HepG2 (cell line): ENCODE measurements around the gene SLC29A1. TPM values are rescaled to one million over a fixed set of nuclear protein-coding genes. Genes with fewer than 3 reads are reported as not detected.
A peak's percentile ranks its signal among the peaks of the same experiment; 100 is the strongest.

Experiments used
- AGO2 ChIP-seq: fragments of 200-400 bp; formaldehyde crosslinking; optimal IDR thresholded peaks from 2 replicates; pipeline ENCODE3; 2017; ENCODE audit warnings: mild to moderate bottlenecking, low read depth, low read length, moderate library complexity
- ATRX ChIP-seq: sonication (generic); formaldehyde crosslinking; IDR thresholded peaks from 2 replicates; pipeline ENCODE4 v1.4.0; 2020; ENCODE audit warnings: missing genetic modification reagents, borderline replicate concordance
- JUN ChIP-seq: sonication (generic); formaldehyde crosslinking; IDR thresholded peaks from 2 replicates; pipeline ENCODE4 v1.4.0; 2020; ENCODE audit warnings: mild to moderate bottlenecking, missing genetic modification reagents
- KDM2A ChIP-seq: sonication (generic); formaldehyde crosslinking; IDR thresholded peaks from 2 replicates; pipeline ENCODE4 v1.4.0; 2020; ENCODE audit warnings: low read depth, missing genetic modification reagents, borderline replicate concordance
- MIXL1 ChIP-seq: IDR thresholded peaks from 2 replicates; pipeline ENCODE4 v1.6.1; 2016
- NFIC ChIP-seq: IDR thresholded peaks from 2 replicates; pipeline ENCODE4 v1.6.1; 2012; ENCODE audit warnings: mild to moderate bottlenecking, low read length, inconsistent platforms
- POLR2AphosphoS2 ChIP-seq: IDR thresholded peaks from 2 replicates; pipeline ENCODE4 v1.6.1; 2011; ENCODE audit warnings: low read depth, low read length, improper control_type of control experiment
- SMAD1 ChIP-seq: sonication (generic); formaldehyde crosslinking; IDR thresholded peaks from 2 replicates; pipeline ENCODE4 v1.4.0; 2020; ENCODE audit warnings: missing genetic modification reagents, low read depth, mild to moderate bottlenecking, borderline replicate concordance
- TBX2 ChIP-seq: sonication (generic); formaldehyde crosslinking; IDR thresholded peaks from 2 replicates; pipeline ENCODE4 v1.5.0; 2020; ENCODE audit warnings: missing genetic modification reagents, mild to moderate bottlenecking, borderline replicate concordance
- THYN1 ChIP-seq: sonication (generic); formaldehyde crosslinking; IDR thresholded peaks from 2 replicates; pipeline ENCODE4 v1.8.1; 2023; ENCODE audit warnings: low read depth, mild to moderate bottlenecking, moderate library complexity, missing genetic modification reagents, borderline replicate concordance
- ZBTB3 ChIP-seq: sonication (generic); formaldehyde crosslinking; IDR thresholded peaks from 2 replicates; pipeline ENCODE4 v1.4.0; 2020; ENCODE audit warnings: low read depth, mild to moderate bottlenecking, moderate library complexity, missing genetic modification reagents, borderline replicate concordance
- ZFP82 ChIP-seq: sonication (generic); formaldehyde crosslinking; IDR thresholded peaks from 2 replicates; pipeline ENCODE4 v1.5.1; 2020; ENCODE audit warnings: mild to moderate bottlenecking, missing genetic modification reagents, borderline replicate concordance
- ZMAT3 ChIP-seq: sonication (generic); formaldehyde crosslinking; conservative IDR thresholded peaks from 2 replicates; pipeline ENCODE4 v1.7.0; 2021; ENCODE audit warnings: missing genetic modification reagents
- ZNF329 ChIP-seq: sonication (generic); formaldehyde crosslinking; IDR thresholded peaks from 2 replicates; pipeline ENCODE4 v1.9.0; 2021; ENCODE audit warnings: low read depth, mild to moderate bottlenecking, missing genetic modification reagents
- ZNF547 ChIP-seq: sonication (generic); formaldehyde crosslinking; IDR thresholded peaks from 2 replicates; pipeline ENCODE4 v1.5.1; 2020; ENCODE audit warnings: mild to moderate bottlenecking, missing genetic modification reagents
- ZNF589 ChIP-seq: sonication (generic); formaldehyde crosslinking; conservative IDR thresholded peaks from 2 replicates; pipeline ENCODE4 v1.8.0; 2022; ENCODE audit warnings: mild to moderate bottlenecking, moderate library complexity, missing genetic modification reagents
- ZNF607 ChIP-seq: sonication (generic); formaldehyde crosslinking; IDR thresholded peaks from 2 replicates; pipeline ENCODE4 v1.5.1; 2020; ENCODE audit warnings: missing genetic modification reagents, mild to moderate bottlenecking, borderline replicate concordance
- ZNF788 ChIP-seq: sonication (generic); formaldehyde crosslinking; IDR thresholded peaks from 2 replicates; pipeline ENCODE4 v1.5.0; 2020; ENCODE audit warnings: mild to moderate bottlenecking, missing genetic modification reagents, borderline replicate concordance
- ZNF83 ChIP-seq: sonication (generic); formaldehyde crosslinking; IDR thresholded peaks from 2 replicates; pipeline ENCODE4 v1.4.0; 2020; ENCODE audit warnings: missing genetic modification reagents, mild to moderate bottlenecking, borderline replicate concordance
- polyA plus RNA-seq, 8 experiments: library from polyadenylated mRNA; depleted of rRNA in 3 of 8; stranded (reverse) in 7 of 8; unstranded in 1 of 8; fragments of >200 nt; fragmentation: Illumina TruSeq in 4 of 8; extraction: Trizol in 4 of 8; gene quantifications; 2 replicates each; pipeline versions ENCODE4 v1.2.1 to v1.2.3, GENCODE V29; 2011 to 2016; ENCODE audit warnings: low read depth in 4 of 8, missing spikeins in 1 of 8, mixed read lengths in 1 of 8; ENCODE audit not compliant: insufficient read depth in 1 of 8
- total RNA-seq, 5 experiments: library from RNA; depleted of rRNA; stranded (reverse); fragments of >200 nt; fragmentation: Illumina TruSeq; extraction: Trizol; gene quantifications; 2 replicates each; pipeline ENCODE4 v1.2.3, GENCODE V29; 2016; ENCODE audit warnings: low read depth in 1 of 5
- TF ChIP-seq, protein P1 (sequence below): sonication (generic); formaldehyde crosslinking; IDR thresholded peaks from 2 replicates; pipeline ENCODE4 v1.5.1; 2020; ENCODE audit warnings: mild to moderate bottlenecking, missing genetic modification reagents, moderate library complexity
- TF ChIP-seq, protein P2 (sequence below): sonication (generic); formaldehyde crosslinking; IDR thresholded peaks from 2 replicates; pipeline ENCODE4 v1.4.0; 2020; ENCODE audit warnings: missing genetic modification reagents, borderline replicate concordance
- TF ChIP-seq, protein P3 (sequence below): sonication (generic); formaldehyde crosslinking; IDR thresholded peaks from 2 replicates; pipeline ENCODE4 v1.5.1; 2020; ENCODE audit warnings: missing genetic modification reagents, mild to moderate bottlenecking, borderline replicate concordance

SLC29A1 gene
- total and polyA plus RNA-seq, 2 of the 13 experiments (the other 11 are each of a cell fraction or from before 2014, with no cell fraction given) = 43.2 to 106 TPM

DNA sequence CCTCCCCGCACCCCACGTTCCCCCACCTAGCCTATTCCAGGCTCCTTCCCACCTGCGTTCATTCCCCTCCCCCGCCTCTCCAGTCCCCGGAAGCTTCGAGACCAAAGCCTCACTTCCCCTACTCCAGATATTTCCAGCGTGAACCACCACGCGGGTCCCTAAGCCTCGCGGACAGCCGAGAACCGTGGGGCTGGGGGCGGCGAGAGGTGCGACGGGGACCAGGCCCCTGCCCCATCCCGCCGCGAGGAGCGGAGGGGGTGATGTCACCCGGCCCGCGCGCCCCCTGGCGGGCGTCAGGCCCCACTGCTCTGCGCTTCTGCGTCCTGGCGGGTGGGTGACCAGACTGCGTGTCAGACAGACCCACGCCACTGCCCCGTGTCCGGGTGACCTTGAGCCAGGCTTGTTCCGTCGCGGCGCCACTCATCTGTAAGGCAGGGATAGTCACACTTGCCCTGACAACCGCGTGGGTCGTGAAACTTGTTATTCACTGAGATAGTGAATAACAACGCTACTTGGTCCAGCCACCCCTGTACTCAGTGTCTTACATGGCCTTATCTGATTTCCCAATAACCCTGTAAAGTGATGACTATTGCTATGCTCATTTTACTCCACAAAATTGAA is 14.5 kb downstream of the SLC29A1 start (continued):
- TF ChIP-seq ZNF589 (CRISPR knock-in tag) (peak; percentile 67), ZNF329 (CRISPR knock-in tag) (0 out of 2 replicates have a peak, but pooled peaks have one; percentile 65), ZNF607 (peak; percentile 89), TBX2 (CRISPR knock-in tag) (peak; percentile 80), NFIC (no peak), JUN (CRISPR knock-in tag) (peak; percentile 98), SMAD1 (CRISPR knock-in tag) (peak; percentile 75; the same call in 1 of the 2 replicates), ATRX (CRISPR knock-in tag) (0 out of 2 replicates have a peak, but pooled peaks have one; percentile 16), ZBTB3 (peak; percentile 42; the same call in 1 of the 2 replicates), ZFP82 (0 out of 2 replicates have a peak, but pooled peaks have one; percentile 45), POLR2AphosphoS2 (no peak), KDM2A (CRISPR knock-in tag) (peak; percentile 96), ZNF547 (CRISPR knock-in tag) (peak; percentile 67; the same call in 1 of the 2 replicates), MIXL1 (CRISPR knock-in tag) (no peak), ZMAT3 (peak; percentile 88; the same call in 1 of the 2 replicates), ZNF788 (CRISPR knock-in tag) (no peak; the same call in 1 of the 2 replicates), AGO2 (peak; percentile 92), THYN1 (peak; percentile 40; the same call in 1 of the 2 replicates), ZNF83 (CRISPR knock-in tag) (0 out of 2 replicates have a peak, but pooled peaks have one; percentile 69)
- TF ChIP-seq, protein P1, sequence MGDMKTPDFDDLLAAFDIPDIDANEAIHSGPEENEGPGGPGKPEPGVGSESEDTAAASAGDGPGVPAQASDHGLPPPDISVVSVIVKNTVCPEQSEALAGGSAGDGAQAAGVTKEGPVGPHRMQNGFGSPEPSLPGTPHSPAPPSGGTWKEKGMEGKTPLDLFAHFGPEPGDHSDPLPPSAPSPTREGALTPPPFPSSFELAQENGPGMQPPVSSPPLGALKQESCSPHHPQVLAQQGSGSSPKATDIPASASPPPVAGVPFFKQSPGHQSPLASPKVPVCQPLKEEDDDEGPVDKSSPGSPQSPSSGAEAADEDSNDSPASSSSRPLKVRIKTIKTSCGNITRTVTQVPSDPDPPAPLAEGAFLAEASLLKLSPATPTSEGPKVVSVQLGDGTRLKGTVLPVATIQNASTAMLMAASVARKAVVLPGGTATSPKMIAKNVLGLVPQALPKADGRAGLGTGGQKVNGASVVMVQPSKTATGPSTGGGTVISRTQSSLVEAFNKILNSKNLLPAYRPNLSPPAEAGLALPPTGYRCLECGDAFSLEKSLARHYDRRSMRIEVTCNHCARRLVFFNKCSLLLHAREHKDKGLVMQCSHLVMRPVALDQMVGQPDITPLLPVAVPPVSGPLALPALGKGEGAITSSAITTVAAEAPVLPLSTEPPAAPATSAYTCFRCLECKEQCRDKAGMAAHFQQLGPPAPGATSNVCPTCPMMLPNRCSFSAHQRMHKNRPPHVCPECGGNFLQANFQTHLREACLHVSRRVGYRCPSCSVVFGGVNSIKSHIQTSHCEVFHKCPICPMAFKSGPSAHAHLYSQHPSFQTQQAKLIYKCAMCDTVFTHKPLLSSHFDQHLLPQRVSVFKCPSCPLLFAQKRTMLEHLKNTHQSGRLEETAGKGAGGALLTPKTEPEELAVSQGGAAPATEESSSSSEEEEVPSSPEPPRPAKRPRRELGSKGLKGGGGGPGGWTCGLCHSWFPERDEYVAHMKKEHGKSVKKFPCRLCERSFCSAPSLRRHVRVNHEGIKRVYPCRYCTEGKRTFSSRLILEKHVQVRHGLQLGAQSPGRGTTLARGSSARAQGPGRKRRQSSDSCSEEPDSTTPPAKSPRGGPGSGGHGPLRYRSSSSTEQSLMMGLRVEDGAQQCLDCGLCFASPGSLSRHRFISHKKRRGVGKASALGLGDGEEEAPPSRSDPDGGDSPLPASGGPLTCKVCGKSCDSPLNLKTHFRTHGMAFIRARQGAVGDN (CRISPR knock-in tag) = peak; percentile 95
- TF ChIP-seq, protein P2, sequence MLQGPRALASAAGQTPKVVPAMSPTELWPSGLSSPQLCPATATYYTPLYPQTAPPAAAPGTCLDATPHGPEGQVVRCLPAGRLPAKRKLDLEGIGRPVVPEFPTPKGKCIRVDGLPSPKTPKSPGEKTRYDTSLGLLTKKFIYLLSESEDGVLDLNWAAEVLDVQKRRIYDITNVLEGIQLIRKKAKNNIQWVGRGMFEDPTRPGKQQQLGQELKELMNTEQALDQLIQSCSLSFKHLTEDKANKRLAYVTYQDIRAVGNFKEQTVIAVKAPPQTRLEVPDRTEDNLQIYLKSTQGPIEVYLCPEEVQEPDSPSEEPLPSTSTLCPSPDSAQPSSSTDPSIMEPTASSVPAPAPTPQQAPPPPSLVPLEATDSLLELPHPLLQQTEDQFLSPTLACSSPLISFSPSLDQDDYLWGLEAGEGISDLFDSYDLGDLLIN (CRISPR knock-in tag) = 0 out of 2 replicates have a peak, but pooled peaks have one; percentile 53
- TF ChIP-seq, protein P3, sequence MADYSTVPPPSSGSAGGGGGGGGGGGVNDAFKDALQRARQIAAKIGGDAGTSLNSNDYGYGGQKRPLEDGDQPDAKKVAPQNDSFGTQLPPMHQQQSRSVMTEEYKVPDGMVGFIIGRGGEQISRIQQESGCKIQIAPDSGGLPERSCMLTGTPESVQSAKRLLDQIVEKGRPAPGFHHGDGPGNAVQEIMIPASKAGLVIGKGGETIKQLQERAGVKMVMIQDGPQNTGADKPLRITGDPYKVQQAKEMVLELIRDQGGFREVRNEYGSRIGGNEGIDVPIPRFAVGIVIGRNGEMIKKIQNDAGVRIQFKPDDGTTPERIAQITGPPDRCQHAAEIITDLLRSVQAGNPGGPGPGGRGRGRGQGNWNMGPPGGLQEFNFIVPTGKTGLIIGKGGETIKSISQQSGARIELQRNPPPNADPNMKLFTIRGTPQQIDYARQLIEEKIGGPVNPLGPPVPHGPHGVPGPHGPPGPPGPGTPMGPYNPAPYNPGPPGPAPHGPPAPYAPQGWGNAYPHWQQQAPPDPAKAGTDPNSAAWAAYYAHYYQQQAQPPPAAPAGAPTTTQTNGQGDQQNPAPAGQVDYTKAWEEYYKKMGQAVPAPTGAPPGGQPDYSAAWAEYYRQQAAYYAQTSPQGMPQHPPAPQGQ (CRISPR knock-in tag) = no peak
